Activated CD8-positive, alpha-beta T cell treated with anti-CD3 and anti-CD28 coated beads for 36 hours (primary cell): Measurements from ENCODE around the gene AGAP1. TPM values are rescaled to one million over a fixed set of nuclear protein-coding genes. Genes with fewer than 3 reads are reported as not detected.

Experiments
- ATAC-seq: fragments of 200-7000 bp; cut with Tn5 transposase; one replicate; pipeline ENCODE4 v1.10.0; 2021; ENCODE audit warnings: mild to moderate bottlenecking, moderate library complexity
- CTCF ChIA-PET: fragments of 350-600 bp; sonication (Branson Sonifier 250); formaldehyde crosslinking; loops from one replicate; lab custom pipeline; 2021; ENCODE audit warnings: antibody characterized with exemption; lab: Charles Lee
- POLR2A ChIA-PET: fragments of 350-600 bp; sonication (Branson Sonifier 250); formaldehyde crosslinking; loops from one replicate; lab custom pipeline; 2021; ENCODE audit warnings: antibody characterized with exemption; lab: Charles Lee
- DNase-seq: peaks from one replicate; pipeline ENCODE4 v3.0.0-alpha.2; 2020
- H3K27ac Mint-ChIP-seq: one replicate; pipeline ENCODE4 v1.8.0; 2021; ENCODE audit warnings: mild to moderate bottlenecking, mixed read lengths
- H3K27me3 Mint-ChIP-seq: one replicate; pipeline ENCODE4 v1.8.0; 2021; ENCODE audit warnings: mixed read lengths
- H3K36me3 Mint-ChIP-seq: one replicate; pipeline ENCODE4 v1.8.0; 2021; ENCODE audit warnings: low read depth, mixed read lengths
- H3K4me1 Mint-ChIP-seq: one replicate; pipeline ENCODE4 v1.8.0; 2021; ENCODE audit warnings: low read depth, mixed read lengths
- H3K4me3 Mint-ChIP-seq: one replicate; pipeline ENCODE4 v1.8.0; 2021; ENCODE audit warnings: mild to moderate bottlenecking, moderate library complexity, mixed read lengths
- H3K9me3 Mint-ChIP-seq: one replicate; pipeline ENCODE4 v1.8.0; 2021; ENCODE audit warnings: mixed read lengths
- intact Hi-C: fragments of 100-400 bp; cut with micrococcal nuclease; formaldehyde crosslinking; loops from one replicate; pipeline ENCODE4 v1.10.0; 2022
- total RNA-seq, 2 experiments: library from RNA; stranded (reverse); gene quantifications; one replicate each; pipeline ENCODE4 v1.2.3, GENCODE V29; 2021
- TF ChIP-seq, protein P1 (sequence below): fragments of 200-600 bp; IDR thresholded peaks from one replicate; pipeline ENCODE4 v1.8.0; 2022; ENCODE audit warnings: antibody characterized with exemption, mild to moderate bottlenecking

The AGAP1 gene
- total RNA-seq, 2 experiments from 2014 or later, result 2.5 to 2.9 TPM

DNA sequence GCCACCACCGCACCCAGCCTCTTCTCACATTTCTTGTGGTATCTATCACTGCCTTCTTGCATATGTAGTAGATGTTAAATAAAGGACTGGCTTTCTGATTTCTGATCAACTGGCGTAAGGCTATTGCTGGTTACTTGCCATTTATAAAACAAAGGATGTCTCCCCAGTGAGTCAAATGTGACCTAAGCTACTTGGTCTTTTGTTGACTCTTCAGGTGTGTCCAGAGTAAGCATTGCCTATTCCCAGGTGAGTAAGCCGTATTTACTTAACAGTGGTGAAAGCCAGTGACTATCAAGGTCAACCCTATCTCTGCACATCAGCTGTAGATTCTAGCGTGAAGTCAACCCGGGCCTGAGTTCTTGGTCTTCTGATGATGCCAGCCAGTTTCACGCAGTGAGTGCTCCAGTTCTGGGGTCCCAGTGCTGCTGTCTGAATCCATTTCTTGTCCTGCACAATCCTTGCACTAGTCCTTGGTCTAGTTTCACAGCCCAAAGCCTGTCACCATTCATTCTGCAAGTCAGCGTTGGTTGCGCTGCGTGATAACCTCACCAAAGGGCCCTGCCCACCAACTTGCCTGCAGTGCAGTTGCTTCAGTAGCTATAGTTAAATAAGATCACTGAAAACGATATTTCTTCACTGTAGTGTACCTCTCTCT lies 554.2 kb downstream of the AGAP1 start:
- CTCF ChIA-PET, result no interaction called here
- Mint-ChIP-seq H3K27me3 (peaks cover 10% of the 10 kb centered on the region), H3K4me1 (peaks cover 4% of the 10 kb centered on the region), H3K4me3 (no peak overlapping the region), H3K9me3 (no peaks in the 10 kb centered on the region), H3K27ac (no peak overlapping the region), H3K36me3 (no peaks in the 10 kb centered on the region)
- TF ChIP-seq, protein P1, sequence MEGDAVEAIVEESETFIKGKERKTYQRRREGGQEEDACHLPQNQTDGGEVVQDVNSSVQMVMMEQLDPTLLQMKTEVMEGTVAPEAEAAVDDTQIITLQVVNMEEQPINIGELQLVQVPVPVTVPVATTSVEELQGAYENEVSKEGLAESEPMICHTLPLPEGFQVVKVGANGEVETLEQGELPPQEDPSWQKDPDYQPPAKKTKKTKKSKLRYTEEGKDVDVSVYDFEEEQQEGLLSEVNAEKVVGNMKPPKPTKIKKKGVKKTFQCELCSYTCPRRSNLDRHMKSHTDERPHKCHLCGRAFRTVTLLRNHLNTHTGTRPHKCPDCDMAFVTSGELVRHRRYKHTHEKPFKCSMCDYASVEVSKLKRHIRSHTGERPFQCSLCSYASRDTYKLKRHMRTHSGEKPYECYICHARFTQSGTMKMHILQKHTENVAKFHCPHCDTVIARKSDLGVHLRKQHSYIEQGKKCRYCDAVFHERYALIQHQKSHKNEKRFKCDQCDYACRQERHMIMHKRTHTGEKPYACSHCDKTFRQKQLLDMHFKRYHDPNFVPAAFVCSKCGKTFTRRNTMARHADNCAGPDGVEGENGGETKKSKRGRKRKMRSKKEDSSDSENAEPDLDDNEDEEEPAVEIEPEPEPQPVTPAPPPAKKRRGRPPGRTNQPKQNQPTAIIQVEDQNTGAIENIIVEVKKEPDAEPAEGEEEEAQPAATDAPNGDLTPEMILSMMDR, result no peak
- intact Hi-C loops, result no loop called here
- ATAC-seq (no peak), DNase-seq (no peak)
- POLR2A ChIA-PET, result no interaction called here

DNA sequence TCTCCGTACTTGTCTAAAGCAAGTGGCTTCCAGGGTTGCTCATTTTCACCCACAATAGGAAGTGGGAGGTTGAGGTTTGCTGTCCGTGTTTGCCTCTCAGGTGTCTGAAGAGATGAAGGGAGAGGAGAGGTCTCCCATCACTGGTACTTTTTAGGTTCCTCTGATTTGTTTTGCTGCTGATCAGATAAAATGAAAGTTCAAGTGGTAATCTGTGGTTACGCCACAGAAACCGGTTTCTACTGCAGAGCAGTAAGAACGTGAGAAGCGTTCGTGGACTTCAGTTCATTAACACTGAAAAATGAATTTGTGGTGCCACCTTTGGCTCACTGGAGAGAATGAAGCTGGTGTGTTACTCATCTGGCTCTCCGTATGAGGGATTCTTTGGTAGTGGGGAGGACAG lies 556.1 kb downstream of the AGAP1 start:
- peak; percentile 45 for ATAC-seq
- CTCF ChIA-PET, result interaction anchor here (0.8 to 1.1 kb wide), 2 partner anchors 270 to 284 kb away, joined by 3 read pairs; no protein-coding TSS in a partner anchor
- POLR2A ChIA-PET, result interaction anchor here (0.9 kb wide), 1 partner anchor 60 kb away, joined by 3 read pairs; no protein-coding TSS in a partner anchor
- Mint-ChIP-seq H3K4me3 (no peak overlapping the region), H3K9me3 (no peaks in the 10 kb centered on the region), H3K27ac (no peak overlapping the region), H3K36me3 (no peaks in the 10 kb centered on the region), H3K4me1 (peaks cover 4% of the 10 kb centered on the region), H3K27me3 (peaks cover 21% of the 10 kb centered on the region)
- TF ChIP-seq, protein P1, result no peak
- intact Hi-C loops, result no loop called here
- DNase-seq, result peak; percentile 27

DNA sequence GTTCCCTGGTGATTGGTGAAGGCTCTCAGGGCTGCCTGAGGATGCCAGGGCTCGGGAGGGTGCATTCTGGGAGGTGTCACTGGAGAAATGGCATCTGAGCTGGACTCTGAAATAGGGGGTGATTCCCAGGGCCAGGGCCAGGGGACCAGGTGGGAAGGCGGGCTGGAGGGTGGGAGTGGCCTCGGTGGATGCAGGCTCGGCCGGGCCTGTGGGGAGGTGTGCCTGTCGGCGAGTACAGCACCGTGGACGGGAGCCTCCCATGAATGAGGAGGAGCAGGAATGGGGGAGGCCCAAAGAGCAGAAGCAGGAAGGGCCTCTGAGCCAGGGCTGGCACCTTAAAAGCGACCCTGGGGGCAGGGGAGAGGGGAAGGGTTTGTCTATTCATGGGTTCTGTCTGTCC lies 557.5 kb downstream of the AGAP1 start:
- POLR2A ChIA-PET, result no interaction called here
- Mint-ChIP-seq H3K27me3 (peaks cover 23% of the 10 kb centered on the region), H3K36me3 (no peaks in the 10 kb centered on the region), H3K4me1 (peaks cover 4% of the 10 kb centered on the region), H3K4me3 (no peak overlapping the region), H3K9me3 (no peaks in the 10 kb centered on the region), H3K27ac (no peak overlapping the region)
- CTCF ChIA-PET, result no interaction called here
- TF ChIP-seq, protein P1, result no peak
- intact Hi-C loops, result no loop called here
- ATAC-seq, result no peak
- DNase-seq, result no peak

DNA sequence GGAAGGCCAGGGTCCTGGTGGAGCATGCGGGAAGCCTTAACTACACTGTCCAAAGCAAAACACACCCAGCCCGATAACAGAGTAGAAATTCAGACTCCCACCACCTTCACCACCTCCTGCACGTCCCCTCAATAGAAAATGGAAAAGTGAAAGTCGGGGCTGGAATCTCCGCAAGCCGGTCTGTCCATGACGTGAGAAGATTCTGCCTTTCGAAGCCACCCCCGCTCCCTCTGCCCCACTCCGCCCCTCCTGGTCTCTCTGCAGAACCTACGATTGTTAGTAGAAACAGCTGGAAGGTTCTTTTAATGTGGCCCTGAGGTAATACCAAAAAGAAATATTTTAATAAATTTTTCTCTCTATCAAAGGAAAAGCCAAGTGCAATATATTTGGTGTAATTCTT lies 558.0 kb downstream of the AGAP1 start:
- Mint-ChIP-seq H3K27ac (no peak overlapping the region), H3K4me1 (peaks cover 4% of the 10 kb centered on the region), H3K4me3 (no peak overlapping the region), H3K27me3 (peaks cover 25% of the 10 kb centered on the region), H3K9me3 (no peaks in the 10 kb centered on the region), H3K36me3 (no peaks in the 10 kb centered on the region)
- ChIA-PET CTCF (no interaction called here), POLR2A (no interaction called here)
- intact Hi-C loops, result no loop called here
- DNase-seq (no peak), ATAC-seq (no peak)
- TF ChIP-seq, protein P1, result no peak

DNA sequence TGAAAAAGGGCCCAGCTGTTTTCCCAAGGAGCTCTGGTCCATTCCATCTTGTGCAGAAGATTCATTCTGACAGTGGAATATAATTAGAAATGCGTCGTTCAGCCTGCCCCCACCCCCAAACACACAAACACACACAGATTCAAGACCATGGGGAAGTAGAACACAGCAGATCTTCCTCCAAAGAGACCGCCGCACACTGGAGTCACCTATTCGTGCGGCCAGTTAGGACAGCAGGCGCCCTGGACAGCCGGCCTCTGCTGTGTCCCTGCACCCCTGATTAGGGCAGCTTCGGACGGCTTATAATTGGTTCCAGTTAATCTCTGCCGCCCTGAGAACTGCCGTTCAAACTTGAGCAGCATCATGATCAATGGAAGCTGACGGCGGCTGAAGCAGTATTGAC lies 558.4 kb downstream of the AGAP1 start:
- CTCF ChIA-PET, result no interaction called here
- intact Hi-C loops, result no loop called here
- H3K4me1 Mint-ChIP-seq, result peaks cover 4% of the 10 kb centered on the region

More for the DNA sequence above, 558.4 kb downstream of the AGAP1 start:
- Mint-ChIP-seq H3K4me3 (no peak overlapping the region), H3K27ac (no peak overlapping the region), H3K27me3 (peaks cover 27% of the 10 kb centered on the region), H3K36me3 (no peaks in the 10 kb centered on the region), H3K9me3 (no peaks in the 10 kb centered on the region)
- TF ChIP-seq, protein P1, result no peak
- ATAC-seq, result no peak
- POLR2A ChIA-PET, result no interaction called here
- DNase-seq, result no peak
